ENCODE measurements around the gene NME8. TPM values are rescaled to one million over a fixed set of nuclear protein-coding genes. Genes with fewer than 3 reads are reported as not detected.

NME8 gene
- total and polyA plus RNA-seq, 2 experiments from 2014 or later = 0.14 to 1.3 TPM

GRCh38 chr7:37901890-37902524 is 53.6 kb downstream of the NME8 start:
- H3K27me3 Mint-ChIP-seq (ENCODE audit: insufficient read depth, low read depth, poor library complexity) = no peaks in the 10 kb centered on the region
- no peaks in the 10 kb centered on the region for H3K36me3 ChIP-seq (ENCODE audit: insufficient read depth)
- H3K4me1 Mint-ChIP-seq = no peaks in the 10 kb centered on the region; the same call in 2 of the 3 replicates
- DNase-seq (ENCODE audit: low spot score) (no peak), ATAC-seq (no peak)
- no peaks in the 10 kb centered on the region for H3K36me3 Mint-ChIP-seq (ENCODE audit: low read depth)
- H3K27me3 ChIP-seq (ENCODE audit: insufficient read depth) = no peaks in the 10 kb centered on the region
- no peak overlapping the region for H3K4me3 ChIP-seq
- peak overlapping the region; percentile 25; the same call in 1 of the 2 replicates for H3K27ac Mint-ChIP-seq
- no peaks in the 10 kb centered on the region for H3F3A ChIP-seq (replicated peaks; ENCODE audit: low read depth)
- H3K27ac ChIP-seq (ENCODE audit: low read depth) = no peak overlapping the region
- H3K4me2 ChIP-seq = no peak overlapping the region
- no peaks in the 10 kb centered on the region for H3K79me2 ChIP-seq (replicated peaks; ENCODE audit: insufficient read depth)
- no peaks in the 10 kb centered on the region for H4K20me1 ChIP-seq (replicated peaks; ENCODE audit: insufficient read depth)
- peak overlapping the region; percentile 69 for H2AFZ ChIP-seq
- H3K4me1 ChIP-seq (ENCODE audit: insufficient read depth) = 0 out of 2 replicates have a peak, but pooled peaks cover 3% of the 10 kb centered on the region
- no peaks in the 10 kb centered on the region for H3K9me3 Mint-ChIP-seq
- H3K4me3 Mint-ChIP-seq = no peak overlapping the region
- H3K9me2 ChIP-seq (ENCODE audit: insufficient read depth) = no peaks in the 10 kb centered on the region
- TF ChIP-seq REST (IDR thresholded peaks at IDR 0.05; ENCODE audit: unreplicated experiment) (no peak), CREB1 (CRISPR knock-in tag; IDR thresholded peaks at IDR 0.05; ENCODE audit: low read depth) (no peak), NANOG (IDR thresholded peaks at IDR 0.05; ENCODE audit: borderline replicate concordance) (no peak), ZNF114 (CRISPR knock-in tag; IDR thresholded peaks at IDR 0.05) (no peak), CTCF (conservative IDR thresholded peaks at IDR 0.05; ENCODE audit: low read depth in 2 of 2) (no peak), EZH2phosphoT487 (IDR thresholded peaks at IDR 0.05; ENCODE audit: unreplicated experiment) (no peak), POLR2AphosphoS5 (IDR thresholded peaks at IDR 0.05; ENCODE audit: low read depth) (no peak)

- no peak overlapping the region for H2AFZ ChIP-seq
- H3K27me3 ChIP-seq (ENCODE audit: insufficient read depth) = no peaks in the 10 kb centered on the region
- no peak overlapping the region for H3K4me2 ChIP-seq
- no peaks in the 10 kb centered on the region for H3K36me3 Mint-ChIP-seq (ENCODE audit: low read depth)
- no peak overlapping the region for H3K4me3 ChIP-seq
- TF ChIP-seq NANOG (IDR thresholded peaks at IDR 0.05; ENCODE audit: borderline replicate concordance) = no peak
- TF ChIP-seq REST (IDR thresholded peaks at IDR 0.05; ENCODE audit: unreplicated experiment) = no peak
- TF ChIP-seq POLR2AphosphoS5 (IDR thresholded peaks at IDR 0.05; ENCODE audit: low read depth) = no peak
- no peak overlapping the region for H3K27ac Mint-ChIP-seq
- H3K36me3 ChIP-seq (ENCODE audit: insufficient read depth) = no peaks in the 10 kb centered on the region
- no peak overlapping the region for H3K4me3 Mint-ChIP-seq
- no peaks in the 10 kb centered on the region for H3K9me2 ChIP-seq (ENCODE audit: insufficient read depth)
- H4K20me1 ChIP-seq (replicated peaks; ENCODE audit: insufficient read depth) = no peaks in the 10 kb centered on the region
- H3F3A ChIP-seq (replicated peaks; ENCODE audit: low read depth) = no peaks in the 10 kb centered on the region
- no peaks in the 10 kb centered on the region; the same call in 1 of the 2 replicates for H3K4me1 ChIP-seq (ENCODE audit: insufficient read depth)
- DNase-seq (ENCODE audit: low spot score) = no peak
- no peaks in the 10 kb centered on the region for H3K9me3 Mint-ChIP-seq
- no peaks in the 10 kb centered on the region for H3K79me2 ChIP-seq (replicated peaks; ENCODE audit: insufficient read depth)
- H3K27ac ChIP-seq (ENCODE audit: low read depth) = no peak overlapping the region
- H3K27me3 Mint-ChIP-seq (ENCODE audit: insufficient read depth, low read depth, poor library complexity) = no peaks in the 10 kb centered on the region
- ATAC-seq = no peak
- no peaks in the 10 kb centered on the region for H3K4me1 Mint-ChIP-seq
These were observed 59.9 kb downstream of the NME8 start for GRCh38 chr7:37908221-37908788.

All from GM23338 (cell line).